T-cell (primary cell): ENCODE results near the gene SCLY. TPM values are rescaled to one million over a fixed set of nuclear protein-coding genes. Genes with fewer than 3 reads are reported as not detected.

Experiments used
- ATAC-seq, 4 experiments: fragments of 200-7000 bp in 3 of 4; fragments of 150-1000 bp in 1 of 4; cut with Tn5 transposase; replicated peaks in 1 of 4; 1 replicate in 3 of 4; 2 replicates in 1 of 4; pipeline ENCODE4 v1.10.0; 2021; ENCODE audit warnings: moderate library complexity in 3 of 4, mild to moderate bottlenecking in 2 of 4, moderate number of reproducible peaks in 1 of 4
- CTCF ChIA-PET, 2 donors: fragments of 300-600 bp; sonication (Branson Sonifier 250); formaldehyde crosslinking; loops; one replicate each; lab custom pipeline; 2022; ENCODE audit warnings: antibody characterized with exemption in 2 of 2; lab: Charles Lee
- POLR2A ChIA-PET, 2 donors: fragments of 300-600 bp; sonication (Branson Sonifier 250); formaldehyde crosslinking; loops; one replicate each; lab custom pipeline; 2022; ENCODE audit warnings: antibody characterized with exemption in 2 of 2; lab: Charles Lee
- DNase-seq, 35 experiments: peaks; one replicate each; pipeline versions ENCODE4 v3.0.0 to v3.0.0-alpha.2; 2013 to 2023
- H3K27ac ChIP-seq: one replicate; pipeline ENCODE4 v1.5.1; 2013; ENCODE audit warnings: low read length
- H3K27me3 ChIP-seq, 2 experiments: replicated peaks in 1 of 2; 1 replicate in 1 of 2; 2 replicates in 1 of 2; pipeline versions ENCODE4 v1.6.1 to v1.7.0; 2013; ENCODE audit warnings: low read length in 1 of 2, mixed read lengths in 1 of 2; ENCODE audit not compliant: control insufficient read depth in 2 of 2, insufficient read depth in 2 of 2; ENCODE audit errors: extremely low read depth in 1 of 2
- H3K36me3 ChIP-seq, 2 donors: 1 replicate in 1 of 2; 2 replicates in 1 of 2; pipeline versions ENCODE4 v1.6.1 to v1.7.0; 2013; ENCODE audit warnings: low read length in 1 of 2; ENCODE audit not compliant: control insufficient read depth in 2 of 2, insufficient read depth in 1 of 2; ENCODE audit errors: extremely low read depth in 1 of 2
- H3K4me1 ChIP-seq, 2 experiments: 1 replicate in 1 of 2; 2 replicates in 1 of 2; pipeline versions ENCODE4 v1.6.1 to v1.7.0; 2013; ENCODE audit warnings: low read length in 2 of 2, mixed read lengths in 1 of 2; ENCODE audit not compliant: insufficient read depth in 2 of 2, control insufficient read depth in 1 of 2; ENCODE audit errors: extremely low read depth in 1 of 2
- H3K4me3 ChIP-seq, 2 donors: 1 replicate in 1 of 2; 2 replicates in 1 of 2; pipeline versions ENCODE4 v1.5.1 to v1.7.0; 2013; ENCODE audit warnings: mild to moderate bottlenecking in 2 of 2, low read length in 1 of 2, moderate library complexity in 1 of 2; ENCODE audit not compliant: control insufficient read depth in 1 of 2; ENCODE audit errors: extremely low read depth in 1 of 2
- H3K9me3 ChIP-seq: 2 replicates; pipeline ENCODE4 v1.7.0; 2013
- H3K27ac Mint-ChIP-seq, 2 donors: one replicate each; pipeline ENCODE4 v1.8.0; 2020 to 2021; ENCODE audit warnings: mild to moderate bottlenecking in 2 of 2, mixed read lengths in 2 of 2
- H3K27me3 Mint-ChIP-seq, 2 donors: one replicate each; pipeline ENCODE4 v1.8.0; 2021 to 2022; ENCODE audit warnings: mixed read lengths in 2 of 2
- H3K36me3 Mint-ChIP-seq: one replicate; pipeline ENCODE4 v1.8.0; 2021; ENCODE audit warnings: mixed read lengths
- H3K4me1 Mint-ChIP-seq, 3 donors: one replicate each; pipeline ENCODE4 v1.8.0; 2020 to 2022; ENCODE audit warnings: mixed read lengths in 3 of 3, mild to moderate bottlenecking in 1 of 3
- H3K4me3 Mint-ChIP-seq, 3 donors: one replicate each; pipeline ENCODE4 v1.8.0; 2020 to 2022; ENCODE audit warnings: mild to moderate bottlenecking in 3 of 3, mixed read lengths in 3 of 3, moderate library complexity in 3 of 3
- H3K9me3 Mint-ChIP-seq, 3 donors: one replicate each; pipeline ENCODE4 v1.8.0; 2020 to 2022; ENCODE audit warnings: mixed read lengths in 3 of 3
- WGBS: methylation state at CpG from one replicate; pipeline ENCODE4 v1.1.5; 2013; ENCODE audit warnings: missing lambda C conversion rate; ENCODE audit not compliant: insufficient coverage; 5-methylcytosine and 5-hydroxymethylcytosine counted together
- total RNA-seq, 35 experiments: library from RNA in 6 of 35; stranded (reverse) in 6 of 35; fragments of 120-200 nt in 1 of 35; gene quantifications; one replicate each; pipeline versions ENCODE4 v1.2.1 to v1.2.4 and lab custom pipeline; 2013 to 2026

The SCLY gene
- total RNA-seq, 5 donors from 2014 or later (not counting 1 experiment from before 2014, with no cell fraction given), result 19.2 to 30.0 (median 25.2) TPM

DNA sequence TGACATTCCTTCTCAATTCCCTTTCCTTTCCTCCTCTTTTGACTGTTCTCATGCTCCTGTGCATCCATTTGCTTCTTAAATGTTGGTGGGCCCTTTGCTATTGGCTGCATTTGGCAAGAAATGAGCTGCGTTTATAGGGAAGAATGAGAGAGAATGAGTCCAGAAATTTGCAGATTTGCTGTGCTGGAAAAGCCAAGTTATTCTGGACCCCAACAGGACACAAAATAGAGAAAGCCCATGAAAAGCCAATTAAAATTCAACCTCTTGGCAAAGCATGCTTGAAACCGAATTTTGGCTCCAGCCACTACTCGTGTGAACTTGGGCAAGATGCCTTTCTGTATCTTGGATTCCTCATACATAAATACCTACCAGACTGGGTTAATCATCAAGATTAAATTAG, 1.3 kb upstream of the SCLY start:
- Mint-ChIP-seq H3K36me3 (no peaks in the 10 kb centered on the region), H3K4me3 (peak overlapping the region; percentile 80 to 87 (median 86)), H3K9me3 (peaks cover 0 to 4% (median 0%) of the 10 kb centered on the region in 3 donors), H3K4me1 (peaks cover 38 to 40% (median 40%) of the 10 kb centered on the region in 3 donors), H3K27ac (no peak overlapping the region), H3K27me3 (peaks cover 17 to 18% of the 10 kb centered on the region in 2 donors)
- ChIA-PET CTCF (no interaction called here), POLR2A (no interaction called here)
- H3K27me3 ChIP-seq, result peaks cover 0 to 16% of the 10 kb centered on the region in 2 experiments
- no peak overlapping the region for H3K27ac ChIP-seq
- DNase-seq (no peak), ATAC-seq (no peak)
- H3K9me3 ChIP-seq, result no peaks in the 10 kb centered on the region
- H3K36me3 ChIP-seq, result no peaks in the 10 kb centered on the region
- 100% methylated on average over 1 of the region's 3 CpGs for WGBS
- H3K4me3 ChIP-seq, result no peak overlapping the region
- H3K4me1 ChIP-seq, result peaks cover 4 to 32% of the 10 kb centered on the region in 2 experiments

DNA sequence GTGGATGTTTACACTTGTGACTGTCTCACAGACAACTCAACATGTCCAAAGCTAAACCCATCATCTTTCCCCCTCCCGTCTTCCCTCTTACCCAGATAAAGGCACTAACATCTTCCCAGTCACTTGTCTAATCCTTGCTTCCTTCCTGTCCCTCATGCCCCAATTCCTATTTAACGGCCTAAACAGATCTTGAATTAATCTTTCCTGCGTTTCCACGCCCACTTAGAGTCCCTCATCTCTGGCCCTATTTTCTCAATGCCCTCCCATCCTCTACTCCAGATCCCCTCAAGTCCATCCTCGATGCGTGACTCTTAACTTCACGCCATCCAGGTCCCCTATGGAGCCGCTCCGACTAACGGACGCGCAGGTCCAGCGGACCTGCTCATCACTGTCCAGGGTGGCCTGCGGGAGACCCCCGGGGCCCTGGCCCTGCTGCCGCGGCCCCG, 682 bp upstream of the SCLY start:
- peak overlapping the region; percentile 63 to 77 for H3K27ac Mint-ChIP-seq
- no peaks in the 10 kb centered on the region for H3K9me3 ChIP-seq
- POLR2A ChIA-PET, result interaction anchor here in 1 of 2 donors (0.6 to 1.0 kb wide), 2 partner anchors 328 to 974 kb away, joined by 3 to 4 read pairs; partner anchors contain the start of gene COPS8
- 2% methylated on average over 18 of the region's 18 CpGs for WGBS
- peaks cover 0 to 10% of the 10 kb centered on the region in 2 experiments for H3K27me3 ChIP-seq
- H3K36me3 Mint-ChIP-seq, result peaks cover 4% of the 10 kb centered on the region
- CTCF ChIA-PET, result no interaction called here
- H3K4me3 Mint-ChIP-seq, result peak overlapping the region; percentile 80 to 87 (median 86)
- peaks cover 0 to 2% of the 10 kb centered on the region in 2 donors for H3K36me3 ChIP-seq
- H3K27me3 Mint-ChIP-seq, result peaks cover 17 to 18% of the 10 kb centered on the region in 2 donors
- peak in 1 of 35 experiments; percentile 32 for DNase-seq
- peaks cover 4 to 32% of the 10 kb centered on the region in 2 experiments for H3K4me1 ChIP-seq
- H3K27ac ChIP-seq, result peak overlapping the region; percentile 62
- peaks cover 38 to 40% (median 40%) of the 10 kb centered on the region in 3 donors for H3K4me1 Mint-ChIP-seq
- H3K9me3 Mint-ChIP-seq, result peaks cover 0 to 4% (median 0%) of the 10 kb centered on the region in 3 donors
- no peak for ATAC-seq
- H3K4me3 ChIP-seq, result peak overlapping the region; percentile 73 to 79

DNA sequence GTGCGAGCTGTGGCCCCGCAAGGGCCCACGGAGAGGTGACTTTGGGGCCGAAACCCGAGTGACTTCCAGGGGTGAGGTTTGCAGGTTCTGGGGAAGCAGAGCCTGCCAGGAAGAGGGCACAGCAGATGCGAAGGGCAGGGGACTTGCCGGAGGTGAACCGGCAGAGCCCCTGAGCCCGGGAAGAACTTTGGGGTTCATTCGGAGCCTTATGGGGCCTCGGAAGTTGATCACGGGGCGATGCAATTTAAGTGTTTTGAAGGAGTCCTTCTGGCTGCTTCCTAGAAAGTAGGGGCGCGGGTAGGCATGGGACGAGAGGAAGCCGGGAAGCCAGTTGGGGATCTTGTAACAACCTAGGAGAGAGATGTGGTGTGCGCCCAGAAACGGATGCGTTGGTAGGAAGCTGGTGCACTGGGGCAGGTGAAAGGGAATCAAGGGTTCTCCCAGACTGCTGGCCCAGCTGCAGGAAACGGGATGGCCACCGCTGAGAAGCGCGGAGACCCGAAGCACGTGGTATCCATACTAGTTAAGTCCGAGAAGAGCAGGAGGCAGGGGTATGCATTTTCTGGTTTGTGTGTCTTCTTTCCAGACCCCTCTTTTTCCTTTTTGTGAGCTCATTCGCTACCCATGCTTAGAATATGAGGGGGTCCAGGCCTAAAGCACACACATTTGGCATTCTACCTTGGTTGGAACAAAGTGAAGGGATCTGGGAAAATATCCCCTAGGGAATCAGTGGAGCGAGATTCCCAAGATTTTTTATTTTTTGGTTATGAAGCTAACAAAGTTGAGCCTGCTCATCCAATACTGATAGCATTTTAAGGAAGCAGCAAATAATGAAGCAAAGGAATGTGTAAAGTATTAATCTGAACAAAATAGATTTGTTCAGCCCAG, 758 bp downstream of the SCLY start:
- Histone ChIP-seq H3K4me1 (peaks cover 4 to 32% of the 10 kb centered on the region in 2 experiments), H3K4me3 (peak overlapping the region; percentile 77), H3K9me3 (no peaks in the 10 kb centered on the region), H3K27ac (peak overlapping the region; percentile 19), H3K36me3 (peaks cover 0 to 9% of the 10 kb centered on the region in 2 donors), H3K27me3 (peaks cover 0 to 7% of the 10 kb centered on the region in 2 experiments)
- H3K4me3 Mint-ChIP-seq, result peak overlapping the region; percentile 86 to 91 (median 87)
- H3K4me1 Mint-ChIP-seq, result peaks cover 40 to 44% (median 40%) of the 10 kb centered on the region in 3 donors
- peak overlapping the region; percentile 7 to 73 for H3K27ac Mint-ChIP-seq
- ChIA-PET POLR2A (interaction anchor here (0.6 to 1.0 kb wide), 5 partner anchors 27 to 976 kb away, joined by 3 to 4 read pairs (median 4); partner anchors contain the start of gene COPS8 (in 1 of the 2)), CTCF (interaction anchor here (0.6 to 0.7 kb wide), 2 partner anchors 14 to 204 kb away, joined by 4 read pairs; no protein-coding TSS in a partner anchor)
- peaks cover 14% of the 10 kb centered on the region for H3K36me3 Mint-ChIP-seq
- peaks cover 0 to 9% (median 3%) of the 10 kb centered on the region in 3 donors for H3K9me3 Mint-ChIP-seq
- ATAC-seq (peak; percentile 5 to 10 (median 8)), DNase-seq (peak in 18 of 35 experiments; percentile 2 to 49 (median 8))
- H3K27me3 Mint-ChIP-seq, result peaks cover 7 to 8% of the 10 kb centered on the region in 2 donors
- WGBS, result under 1% methylated on average over 22 of the region's 29 CpGs

DNA sequence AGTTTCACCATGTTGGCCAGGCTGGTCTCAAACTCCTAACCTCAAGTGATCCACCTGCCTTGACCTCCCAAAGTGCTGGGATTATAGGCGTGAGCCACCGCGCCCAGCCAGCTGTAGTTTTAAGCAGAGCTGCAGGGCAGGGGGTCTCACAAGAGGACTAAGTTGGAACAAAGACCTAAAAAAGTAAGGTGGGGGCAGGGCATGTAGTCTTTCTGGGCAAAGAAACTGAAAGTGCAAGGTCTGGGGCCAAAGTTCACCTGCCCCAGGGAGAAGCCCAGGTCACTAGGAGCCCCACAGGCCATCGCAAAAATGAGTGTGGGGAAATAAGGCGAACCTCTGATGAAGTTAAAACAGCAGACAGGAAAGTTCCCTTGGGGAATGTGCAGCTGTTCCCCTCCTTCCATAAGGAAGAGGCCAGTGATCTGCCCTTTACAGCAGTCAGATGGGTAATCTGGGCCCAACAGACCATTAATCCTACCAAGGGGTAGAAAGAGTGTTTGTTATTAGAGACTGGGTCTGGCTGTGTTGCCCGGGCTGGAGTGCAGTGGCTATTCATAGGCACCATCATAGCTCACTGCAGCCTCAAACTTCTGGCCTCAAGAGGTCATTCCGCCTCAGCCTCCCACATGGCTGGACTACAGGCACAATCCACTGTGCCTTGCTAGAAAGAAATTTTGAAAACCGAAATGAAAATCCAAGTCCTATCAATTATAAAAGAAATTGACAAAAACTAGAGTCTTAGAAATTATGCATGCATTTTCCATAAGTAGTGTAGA, 2.8 kb downstream of the SCLY start:
- CTCF ChIA-PET, result interaction anchor here in 1 of 2 donors (0.7 kb wide), 1 partner anchor 199 kb away, joined by 3 read pairs; no protein-coding TSS in a partner anchor
- no peak overlapping the region for H3K4me3 Mint-ChIP-seq
- peaks cover 44 to 50% (median 49%) of the 10 kb centered on the region in 3 donors for H3K4me1 Mint-ChIP-seq

DNA sequence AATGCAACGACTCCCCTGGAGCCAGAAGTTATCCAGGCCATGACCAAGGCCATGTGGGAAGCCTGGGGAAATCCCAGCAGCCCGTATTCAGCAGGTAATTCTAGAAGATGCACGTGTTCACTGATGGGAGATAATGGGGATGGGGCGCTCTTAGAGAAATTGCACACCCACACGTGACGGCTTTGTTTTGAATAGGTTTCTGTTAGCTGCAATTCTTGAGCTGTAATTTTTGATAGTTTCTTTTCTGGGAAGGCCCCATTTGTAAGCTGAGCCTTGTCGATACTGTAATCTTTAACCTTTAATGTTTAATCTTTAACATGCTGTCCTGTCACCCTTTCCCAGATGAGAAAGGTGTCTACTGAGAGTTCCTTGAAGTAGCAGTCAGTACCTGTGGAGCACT, 3.6 kb downstream of the SCLY start:
- no peaks in the 10 kb centered on the region for H3K9me3 ChIP-seq
- ATAC-seq (no peak), DNase-seq (no peak)
- peaks cover 44 to 54% (median 52%) of the 10 kb centered on the region in 3 donors for H3K4me1 Mint-ChIP-seq
- H3K27me3 Mint-ChIP-seq, result no peaks in the 10 kb centered on the region
- no peak overlapping the region for H3K27ac Mint-ChIP-seq
- H3K36me3 ChIP-seq, result peaks cover 5 to 17% of the 10 kb centered on the region in 2 donors
- peaks cover 12 to 40% of the 10 kb centered on the region in 2 experiments for H3K4me1 ChIP-seq
- CTCF ChIA-PET, result interaction anchor here in 1 of 2 donors (0.7 to 0.8 kb wide), 2 partner anchors 104 to 199 kb away, joined by 3 read pairs; no protein-coding TSS in a partner anchor
- H3K4me3 ChIP-seq, result no peak overlapping the region
- no peaks in the 10 kb centered on the region for H3K27me3 ChIP-seq
- WGBS, result 65% methylated on average over 2 of the region's 7 CpGs
- H3K9me3 Mint-ChIP-seq, result peaks cover 0 to 10% (median 8%) of the 10 kb centered on the region in 3 donors
- POLR2A ChIA-PET, result no interaction called here
- H3K4me3 Mint-ChIP-seq, result no peak overlapping the region
- H3K36me3 Mint-ChIP-seq, result peaks cover 30% of the 10 kb centered on the region
- H3K27ac ChIP-seq, result no peak overlapping the region

More for the DNA sequence above, 2.8 kb downstream of the SCLY start:
- Mint-ChIP-seq H3K36me3 (peaks cover 27% of the 10 kb centered on the region), H3K27ac (no peak overlapping the region), H3K9me3 (peaks cover 0 to 10% (median 8%) of the 10 kb centered on the region in 3 donors), H3K27me3 (no peaks in the 10 kb centered on the region)
- ATAC-seq (no peak), DNase-seq (no peak)
- POLR2A ChIA-PET, result no interaction called here
- H3K4me3 ChIP-seq, result no peak overlapping the region
- peaks cover 8 to 35% of the 10 kb centered on the region in 2 experiments for H3K4me1 ChIP-seq
- H3K36me3 ChIP-seq, result peaks cover 5 to 14% of the 10 kb centered on the region in 2 donors
- 95% methylated on average over 4 of the region's 8 CpGs for WGBS
- no peak overlapping the region for H3K27ac ChIP-seq
- no peaks in the 10 kb centered on the region for H3K9me3 ChIP-seq
- no peaks in the 10 kb centered on the region for H3K27me3 ChIP-seq
